ENCODE results near the gene SLC22A2. TPM values are rescaled to one million over a fixed set of nuclear protein-coding genes. Genes with fewer than 3 reads are reported as not detected.

The SLC22A2 gene
- total and polyA plus RNA-seq, 10 of the 15 experiments (the other 5 are each of a cell fraction or from before 2014, with no cell fraction given) = 0.12 TPM; not detected in 9

GRCh38 chr6:160222491-160222890 lies 36.1 kb downstream of the SLC22A2 start:
- Histone ChIP-seq H2AFZ (ENCODE audit: control insufficient read depth, low read depth, low read length) (no peak overlapping the region), H3K79me2 (ENCODE audit: control insufficient read depth, insufficient read depth, low read length) (no peaks in the 10 kb centered on the region), H3K4me1 (ENCODE audit: control insufficient read depth, insufficient read depth, low read length) (no peaks in the 10 kb centered on the region), H3K9me3 (replicated peaks; ENCODE audit: control insufficient read depth, insufficient read depth, low read length) (no peaks in the 10 kb centered on the region; the same call in 2 of the 3 replicates), H3K9ac (ENCODE audit: control insufficient read depth, insufficient read depth, low read length) (no peak overlapping the region), H3K27ac (ENCODE audit: control insufficient read depth, insufficient read depth) (no peak overlapping the region), H3K27me3 (replicated peaks in 1 of 2; ENCODE audit: control insufficient read depth in 2 of 2, insufficient read depth in 2 of 2, low read length in 1 of 2) (peaks cover 0 to 2% of the 10 kb centered on the region in 2 experiments; a peak in 1 of 4 replicates), H4K20me1 (ENCODE audit: control insufficient read depth, insufficient read depth) (no peaks in the 10 kb centered on the region), H3K4me2 (ENCODE audit: control insufficient read depth, insufficient read depth) (no peak overlapping the region), H3K36me3 (ENCODE audit: control insufficient read depth in 2 of 2, insufficient read depth in 2 of 2, low read length in 1 of 2) (no peaks in the 10 kb centered on the region), H3K4me3 (no peak overlapping the region)
- ChIA-PET POLR2A (no interaction called here), CTCF (interaction anchor here (1.2 to 1.8 kb wide), 2 partner anchors 18 to 233 kb away, joined by 4 read pairs; no protein-coding TSS in a partner anchor), RAD21 (ENCODE audit: unreplicated experiment) (interaction anchor here (2.7 kb wide), 1 partner anchor 233 kb away, joined by 9 read pairs; no protein-coding TSS in a partner anchor), SMC1A (ENCODE audit: uncharacterized antibody, unreplicated experiment) (interaction anchor here (1.0 kb wide), 1 partner anchor 176 kb away, joined by 3 read pairs; no protein-coding TSS in a partner anchor)
- no TSS peak for BruUV-seq (replicated peaks)
- intact Hi-C loops (cut with micrococcal nuclease; ENCODE audit: unreplicated experiment) (loop anchor here (5.0 kb wide), 1 partner anchor 230 kb away; no protein-coding TSS in a partner anchor), in situ Hi-C loops (cut with MboI) (no loop called here)
- DNase-seq (ENCODE audit: low read depth, low spot score) = no peak
- FAIRE-seq = no peak
- TF ChIP-seq TCF12 (IDR thresholded peaks at IDR 0.05; ENCODE audit: low read depth, low read length) = no peak
- no peak for TF ChIP-seq BHLHE40 (IDR thresholded peaks at IDR 0.05; ENCODE audit: borderline replicate concordance in 1 of 2, low read depth in 2 of 2, low read length in 1 of 2)
- TF ChIP-seq NR2C1 (IDR thresholded peaks at IDR 0.05) = no peak
- no peak for ATAC-seq
- 15% methylated on average over 3 of the region's 4 CpGs for WGBS (ENCODE audit: insufficient coverage, insufficient replicate concordance, low lambda C conversion rate, missing lambda C conversion rate)

GRCh38 chr6:160221918-160222317 lies 36.7 kb downstream of the SLC22A2 start:
- no TSS peak for BruUV-seq (replicated peaks)
- 0% methylated on average over 1 of the region's 1 CpG for WGBS (ENCODE audit: insufficient coverage, insufficient replicate concordance, low lambda C conversion rate, missing lambda C conversion rate)
- no peak overlapping the region for H2AFZ ChIP-seq (ENCODE audit: control insufficient read depth, low read depth, low read length)
- H3K27ac ChIP-seq (ENCODE audit: control insufficient read depth, insufficient read depth) = no peak overlapping the region
- ChIA-PET CTCF (interaction anchor here (1.2 to 1.8 kb wide), 2 partner anchors 19 to 233 kb away, joined by 4 read pairs; no protein-coding TSS in a partner anchor), SMC1A (ENCODE audit: uncharacterized antibody, unreplicated experiment) (interaction anchor here (1.0 kb wide), 3 partner anchors 41 to 234 kb away, joined by 3 to 4 read pairs (median 3); no protein-coding TSS in a partner anchor), RAD21 (ENCODE audit: unreplicated experiment) (interaction anchor here (0.7 to 2.7 kb wide), 3 partner anchors 89 to 234 kb away, joined by 3 to 9 read pairs (median 3); no protein-coding TSS in a partner anchor), POLR2A (no interaction called here)
- H3K4me2 ChIP-seq (ENCODE audit: control insufficient read depth, insufficient read depth) = no peak overlapping the region
- H3K9me3 ChIP-seq (replicated peaks; ENCODE audit: control insufficient read depth, insufficient read depth, low read length) = no peaks in the 10 kb centered on the region; the same call in 2 of the 3 replicates
- no peak overlapping the region for H3K9ac ChIP-seq (ENCODE audit: control insufficient read depth, insufficient read depth, low read length)
- in situ Hi-C loops (cut with MboI) (no loop called here), intact Hi-C loops (cut with micrococcal nuclease; ENCODE audit: unreplicated experiment) (loop anchor here (5.0 kb wide), 1 partner anchor 230 kb away; no protein-coding TSS in a partner anchor)
- no peak for FAIRE-seq
- no peaks in the 10 kb centered on the region for H3K36me3 ChIP-seq (ENCODE audit: control insufficient read depth in 2 of 2, insufficient read depth in 2 of 2, low read length in 1 of 2)
- TF ChIP-seq, protein P1, sequence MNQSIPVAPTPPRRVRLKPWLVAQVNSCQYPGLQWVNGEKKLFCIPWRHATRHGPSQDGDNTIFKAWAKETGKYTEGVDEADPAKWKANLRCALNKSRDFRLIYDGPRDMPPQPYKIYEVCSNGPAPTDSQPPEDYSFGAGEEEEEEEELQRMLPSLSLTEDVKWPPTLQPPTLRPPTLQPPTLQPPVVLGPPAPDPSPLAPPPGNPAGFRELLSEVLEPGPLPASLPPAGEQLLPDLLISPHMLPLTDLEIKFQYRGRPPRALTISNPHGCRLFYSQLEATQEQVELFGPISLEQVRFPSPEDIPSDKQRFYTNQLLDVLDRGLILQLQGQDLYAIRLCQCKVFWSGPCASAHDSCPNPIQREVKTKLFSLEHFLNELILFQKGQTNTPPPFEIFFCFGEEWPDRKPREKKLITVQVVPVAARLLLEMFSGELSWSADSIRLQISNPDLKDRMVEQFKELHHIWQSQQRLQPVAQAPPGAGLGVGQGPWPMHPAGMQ (IDR thresholded peaks at IDR 0.05; ENCODE audit: borderline replicate concordance) = no peak
- TF ChIP-seq ESRRA (IDR thresholded peaks at IDR 0.05; ENCODE audit: low read length) (no peak), SRF (IDR thresholded peaks at IDR 0.05; ENCODE audit: low read depth in 2 of 2, low read length in 2 of 2) (no peak), ASH2L (IDR thresholded peaks at IDR 0.05; ENCODE audit: borderline replicate concordance, low read depth) (no peak), TBL1XR1 (IDR thresholded peaks at IDR 0.05; ENCODE audit: low read depth, low read length) (no peak), ATF7 (IDR thresholded peaks at IDR 0.05; ENCODE audit: low read depth) (no peak), EZH2 (IDR thresholded peaks at IDR 0.05; ENCODE audit: borderline replicate concordance, control insufficient read depth, low read depth, low read length) (no peak), WRNIP1 (IDR thresholded peaks at IDR 0.05; ENCODE audit: borderline replicate concordance, low read depth, low read length) (no peak)
- TF ChIP-seq, protein P2, sequence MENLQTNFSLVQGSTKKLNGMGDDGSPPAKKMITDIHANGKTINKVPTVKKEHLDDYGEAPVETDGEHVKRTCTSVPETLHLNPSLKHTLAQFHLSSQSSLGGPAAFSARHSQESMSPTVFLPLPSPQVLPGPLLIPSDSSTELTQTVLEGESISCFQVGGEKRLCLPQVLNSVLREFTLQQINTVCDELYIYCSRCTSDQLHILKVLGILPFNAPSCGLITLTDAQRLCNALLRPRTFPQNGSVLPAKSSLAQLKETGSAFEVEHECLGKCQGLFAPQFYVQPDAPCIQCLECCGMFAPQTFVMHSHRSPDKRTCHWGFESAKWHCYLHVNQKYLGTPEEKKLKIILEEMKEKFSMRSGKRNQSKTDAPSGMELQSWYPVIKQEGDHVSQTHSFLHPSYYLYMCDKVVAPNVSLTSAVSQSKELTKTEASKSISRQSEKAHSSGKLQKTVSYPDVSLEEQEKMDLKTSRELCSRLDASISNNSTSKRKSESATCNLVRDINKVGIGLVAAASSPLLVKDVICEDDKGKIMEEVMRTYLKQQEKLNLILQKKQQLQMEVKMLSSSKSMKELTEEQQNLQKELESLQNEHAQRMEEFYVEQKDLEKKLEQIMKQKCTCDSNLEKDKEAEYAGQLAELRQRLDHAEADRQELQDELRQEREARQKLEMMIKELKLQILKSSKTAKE (IDR thresholded peaks at IDR 0.05; ENCODE audit: low read depth, poor library complexity, severe bottlenecking) = no peak
- ATAC-seq = no peak
- DNase-seq (ENCODE audit: low read depth, low spot score) = no peak
- H3K4me3 ChIP-seq = no peak overlapping the region
- no peaks in the 10 kb centered on the region for H3K4me1 ChIP-seq (ENCODE audit: control insufficient read depth, insufficient read depth, low read length)
- H3K27me3 ChIP-seq (replicated peaks in 1 of 2; ENCODE audit: control insufficient read depth in 2 of 2, insufficient read depth in 2 of 2, low read length in 1 of 2) = peaks cover 0 to 2% of the 10 kb centered on the region in 2 experiments; a peak in 1 of 4 replicates
- H4K20me1 ChIP-seq (ENCODE audit: control insufficient read depth, insufficient read depth) = no peaks in the 10 kb centered on the region
- no peaks in the 10 kb centered on the region for H3K79me2 ChIP-seq (ENCODE audit: control insufficient read depth, insufficient read depth, low read length)

Measured in GM12878 (cell line).